RWPE2 (cell line): Measurements from ENCODE around the gene KHDC4.

Experiments
- ATAC-seq: fragments of 200-7000 bp; cut with Tn5 transposase; 3 replicates; pipeline ENCODE4 v1.9.1; 2021; ENCODE audit warnings: low read depth
- DNase-seq: peaks from one replicate; pipeline ENCODE4 v3.0.0-alpha.2; 2020; ENCODE audit warnings: low spot score
- H3K27ac ChIP-seq: fragments of 450-650 bp; 2 replicates; pipeline ENCODE4 v1.5.1; 2017; ENCODE audit warnings: mild to moderate bottlenecking; ENCODE audit not compliant: poor library complexity, severe bottlenecking
- H3K27me3 ChIP-seq: fragments of 250-450 bp; sonication (Bioruptor Pico); 2 replicates; pipeline ENCODE4 v1.5.1; 2021; ENCODE audit warnings: mild to moderate bottlenecking, moderate library complexity; ENCODE audit not compliant: insufficient read depth, poor library complexity, severe bottlenecking
- H3K36me3 ChIP-seq: fragments of 250-450 bp; sonication (Bioruptor Pico); 2 replicates; pipeline ENCODE4 v1.5.1; 2020; ENCODE audit warnings: low read depth, mild to moderate bottlenecking, moderate library complexity
- H3K4me1 ChIP-seq: fragments of 250-450 bp; sonication (Bioruptor Pico); 2 replicates; pipeline ENCODE4 v1.5.1; 2021; ENCODE audit warnings: mild to moderate bottlenecking, moderate library complexity; ENCODE audit not compliant: insufficient read depth, poor library complexity, severe bottlenecking
- H3K4me3 ChIP-seq: fragments of 250-450 bp; sonication (Bioruptor Pico); 2 replicates; pipeline ENCODE4 v1.5.1; 2021; ENCODE audit warnings: mild to moderate bottlenecking, moderate library complexity; ENCODE audit not compliant: severe bottlenecking
- H3K9me3 ChIP-seq: fragments of 250-450 bp; sonication (Bioruptor Pico); 2 replicates; pipeline ENCODE4 v1.5.1; 2021; ENCODE audit warnings: mild to moderate bottlenecking, moderate library complexity; ENCODE audit not compliant: severe bottlenecking
- TF ChIP-seq, protein P1 (sequence below): fragments of 450-650 bp; IDR thresholded peaks from one replicate; pipeline ENCODE4 v1.5.1; 2017; ENCODE audit warnings: mild to moderate bottlenecking, moderate library complexity; ENCODE audit not compliant: poor library complexity, severe bottlenecking

KHDC4 gene

GRCh38 chr1:155872527-155872926 is 61.7 kb downstream of the KHDC4 start:
- TF ChIP-seq, protein P1, sequence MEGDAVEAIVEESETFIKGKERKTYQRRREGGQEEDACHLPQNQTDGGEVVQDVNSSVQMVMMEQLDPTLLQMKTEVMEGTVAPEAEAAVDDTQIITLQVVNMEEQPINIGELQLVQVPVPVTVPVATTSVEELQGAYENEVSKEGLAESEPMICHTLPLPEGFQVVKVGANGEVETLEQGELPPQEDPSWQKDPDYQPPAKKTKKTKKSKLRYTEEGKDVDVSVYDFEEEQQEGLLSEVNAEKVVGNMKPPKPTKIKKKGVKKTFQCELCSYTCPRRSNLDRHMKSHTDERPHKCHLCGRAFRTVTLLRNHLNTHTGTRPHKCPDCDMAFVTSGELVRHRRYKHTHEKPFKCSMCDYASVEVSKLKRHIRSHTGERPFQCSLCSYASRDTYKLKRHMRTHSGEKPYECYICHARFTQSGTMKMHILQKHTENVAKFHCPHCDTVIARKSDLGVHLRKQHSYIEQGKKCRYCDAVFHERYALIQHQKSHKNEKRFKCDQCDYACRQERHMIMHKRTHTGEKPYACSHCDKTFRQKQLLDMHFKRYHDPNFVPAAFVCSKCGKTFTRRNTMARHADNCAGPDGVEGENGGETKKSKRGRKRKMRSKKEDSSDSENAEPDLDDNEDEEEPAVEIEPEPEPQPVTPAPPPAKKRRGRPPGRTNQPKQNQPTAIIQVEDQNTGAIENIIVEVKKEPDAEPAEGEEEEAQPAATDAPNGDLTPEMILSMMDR = no peak
- H3K4me1 ChIP-seq = no peaks in the 10 kb centered on the region
- no peaks in the 10 kb centered on the region for H3K9me3 ChIP-seq
- H3K36me3 ChIP-seq = no peaks in the 10 kb centered on the region
- H3K4me3 ChIP-seq = no peak overlapping the region
- ATAC-seq (no peak), DNase-seq (no peak)
- H3K27me3 ChIP-seq = no peaks in the 10 kb centered on the region
- no peak overlapping the region for H3K27ac ChIP-seq

DNA sequence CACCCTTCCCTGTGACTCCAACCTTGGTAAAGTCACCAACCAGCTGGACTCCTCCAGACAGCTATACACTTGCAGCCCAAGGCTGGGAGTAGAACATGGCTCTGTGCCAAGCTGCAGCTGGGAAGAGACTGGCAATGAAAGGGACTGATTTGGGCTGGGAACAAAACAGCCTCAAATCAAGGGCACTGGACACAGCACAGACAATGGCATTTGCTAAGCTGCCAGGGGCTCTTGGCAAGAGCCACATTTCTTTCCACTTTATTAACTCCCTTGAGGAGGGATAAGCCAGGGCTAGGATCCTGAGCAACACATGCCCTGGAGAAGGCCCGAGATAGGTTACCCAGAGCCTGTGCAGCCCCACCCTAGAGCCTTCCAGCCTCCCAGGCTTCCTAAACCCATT is 62.8 kb downstream of the KHDC4 start:
- Histone ChIP-seq H3K9me3 (no peaks in the 10 kb centered on the region), H3K27ac (no peak overlapping the region), H3K4me3 (no peak overlapping the region), H3K36me3 (no peaks in the 10 kb centered on the region), H3K4me1 (no peaks in the 10 kb centered on the region), H3K27me3 (no peaks in the 10 kb centered on the region)
- ATAC-seq = no peak
- no peak for DNase-seq
- TF ChIP-seq, protein P1 = no peak

- TF ChIP-seq, protein P1 = no peak
- H3K36me3 ChIP-seq = no peaks in the 10 kb centered on the region
- no peak for ATAC-seq
These were observed 66.4 kb downstream of the KHDC4 start for GRCh38 chr1:155867766-155868165.

DNA sequence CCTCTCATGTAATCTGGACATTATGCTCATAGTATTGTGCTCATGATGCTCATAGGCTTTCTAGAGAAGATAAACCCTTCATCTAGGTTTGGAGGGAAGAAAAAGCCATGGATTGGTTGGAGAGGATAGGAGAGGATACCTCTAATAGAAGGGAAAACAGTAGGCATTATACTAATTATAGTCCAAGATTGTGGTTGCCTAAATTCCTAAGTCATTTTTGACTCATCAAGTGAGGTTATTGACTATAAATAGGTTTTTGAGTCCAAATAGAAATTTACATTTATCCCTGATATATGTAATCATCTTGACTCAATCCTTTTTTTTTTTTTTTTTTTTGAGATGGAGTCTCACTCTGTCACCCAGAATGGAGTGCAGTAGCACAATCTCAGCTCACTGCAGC is 69.8 kb downstream of the KHDC4 start:
- Histone ChIP-seq H3K4me1 (no peaks in the 10 kb centered on the region), H3K27me3 (no peaks in the 10 kb centered on the region), H3K36me3 (no peaks in the 10 kb centered on the region), H3K27ac (no peak overlapping the region), H3K9me3 (no peaks in the 10 kb centered on the region), H3K4me3 (no peak overlapping the region)
- TF ChIP-seq, protein P1 = no peak
- DNase-seq (no peak), ATAC-seq (no peak)

More at GRCh38 chr1:155867766-155868165, 66.4 kb downstream of the KHDC4 start:
- H3K27me3 ChIP-seq = no peaks in the 10 kb centered on the region
- no peaks in the 10 kb centered on the region for H3K4me1 ChIP-seq
- no peak for DNase-seq
- H3K4me3 ChIP-seq = no peak overlapping the region
- no peaks in the 10 kb centered on the region for H3K9me3 ChIP-seq
- H3K27ac ChIP-seq = no peak overlapping the region
